CD14-positive monocyte (primary cell): Measurements from ENCODE around the gene CLTCL1. TPM values are rescaled to one million over a fixed set of nuclear protein-coding genes. Genes with fewer than 3 reads are reported as not detected.

Experiments
- DNase-seq, 3 donors: peaks; one replicate each; pipeline ENCODE4 v3.0.0-alpha.2; 2011 to 2022
- H2AFZ ChIP-seq: 2 replicates; pipeline ENCODE4 v1.6.0; 2012; ENCODE audit warnings: mild to moderate bottlenecking, low read depth, low read length, inconsistent platforms; ENCODE audit not compliant: insufficient read depth, poor library complexity, severe bottlenecking
- H3K27ac ChIP-seq, 2 donors: 1 replicate in 1 of 2; 2 replicates in 1 of 2; pipeline ENCODE4 v1.5.1; 2012 to 2013; ENCODE audit warnings: low read length in 2 of 2, control low read depth in 1 of 2, inconsistent platforms in 1 of 2, low read depth in 1 of 2, mild to moderate bottlenecking in 1 of 2
- H3K27me3 ChIP-seq, 2 donors: one replicate each; pipeline versions ENCODE4 v1.6.0 to v1.6.1; 2011 to 2013; ENCODE audit warnings: low read length in 2 of 2; ENCODE audit not compliant: control insufficient read depth in 2 of 2, insufficient read depth in 2 of 2
- H3K36me3 ChIP-seq, 2 donors: replicated peaks in 1 of 2; 1 replicate in 1 of 2; 2 replicates in 1 of 2; pipeline versions ENCODE4 v1.5.1 to v1.6.1; 2012 to 2013; ENCODE audit warnings: low read length in 2 of 2, control low read depth in 1 of 2, inconsistent platforms in 1 of 2, mild to moderate bottlenecking in 1 of 2; ENCODE audit not compliant: insufficient read depth in 2 of 2, control insufficient read depth in 1 of 2
- H3K4me1 ChIP-seq, 2 donors: 1 replicate in 1 of 2; 2 replicates in 1 of 2; pipeline versions ENCODE4 v1.5.1 to v1.6.1; 2012 to 2013; ENCODE audit warnings: low read length in 2 of 2, control low read depth in 1 of 2, inconsistent platforms in 1 of 2, mild to moderate bottlenecking in 1 of 2, moderate library complexity in 1 of 2; ENCODE audit not compliant: insufficient read depth in 2 of 2, control insufficient read depth in 1 of 2
- H3K4me2 ChIP-seq: replicated peaks from 2 replicates; pipeline ENCODE3; 2012; ENCODE audit warnings: low read length, moderate library complexity, mild to moderate bottlenecking; ENCODE audit not compliant: poor library complexity, severe bottlenecking; ENCODE audit errors: extremely low read depth
- H3K4me3 ChIP-seq, 3 experiments: fragments of 200-600 bp in 1 of 3; sonication (generic) in 1 of 3; replicated peaks in 1 of 3; 1 replicate in 2 of 3; 2 replicates in 1 of 3; pipeline ENCODE4 v1.5.1; 2011 to 2013; ENCODE audit warnings: low read length in 3 of 3, mild to moderate bottlenecking in 3 of 3, control low read depth in 2 of 3, low read depth in 2 of 3, inconsistent platforms in 1 of 3, moderate library complexity in 1 of 3
- H3K79me2 ChIP-seq: 2 replicates; pipeline ENCODE4 v1.6.0; 2012; ENCODE audit warnings: mild to moderate bottlenecking, control low read depth, inconsistent platforms, low read length, moderate library complexity; ENCODE audit not compliant: insufficient read depth
- H3K9ac ChIP-seq: 2 replicates; pipeline ENCODE4 v1.6.0; 2017; ENCODE audit warnings: low read length, mild to moderate bottlenecking; ENCODE audit not compliant: insufficient read depth, poor library complexity, severe bottlenecking
- H3K9me3 ChIP-seq, 2 donors: replicated peaks in 1 of 2; 1 replicate in 1 of 2; 2 replicates in 1 of 2; pipeline versions ENCODE4 v1.5.1 to v1.6.1; 2012 to 2013; ENCODE audit warnings: low read length in 2 of 2, control low read depth in 1 of 2; ENCODE audit not compliant: control insufficient read depth in 1 of 2, insufficient read depth in 1 of 2
- H4K20me1 ChIP-seq: 2 replicates; pipeline ENCODE4 v1.6.0; 2012; ENCODE audit warnings: mild to moderate bottlenecking, low read length, control low read depth, moderate library complexity; ENCODE audit not compliant: insufficient read depth
- H3K27ac Mint-ChIP-seq, 7 donors: one replicate each; pipeline ENCODE4 v1.8.0; 2020; ENCODE audit warnings: mild to moderate bottlenecking in 7 of 7, mixed read lengths in 7 of 7, moderate library complexity in 6 of 7, inconsistent platforms in 2 of 7
- H3K27me3 Mint-ChIP-seq, 3 donors: one replicate each; pipeline ENCODE4 v1.8.0; 2021 to 2022; ENCODE audit warnings: low read depth in 3 of 3, mild to moderate bottlenecking in 3 of 3, mixed read lengths in 3 of 3, moderate library complexity in 3 of 3, inconsistent platforms in 1 of 3
- H3K36me3 Mint-ChIP-seq, 2 donors: one replicate each; pipeline ENCODE4 v1.8.0; 2020; ENCODE audit warnings: mixed read lengths in 2 of 2, inconsistent platforms in 1 of 2, mild to moderate bottlenecking in 1 of 2
- H3K4me1 Mint-ChIP-seq: one replicate; pipeline ENCODE4 v1.8.0; 2020; ENCODE audit warnings: mild to moderate bottlenecking, mixed read lengths
- H3K4me3 Mint-ChIP-seq, 2 donors: one replicate each; pipeline ENCODE4 v1.8.0; 2020; ENCODE audit warnings: mild to moderate bottlenecking in 2 of 2, mixed read lengths in 2 of 2, moderate library complexity in 1 of 2
- H3K9me3 Mint-ChIP-seq, 7 donors: one replicate each; pipeline ENCODE4 v1.8.0; 2020 to 2022; ENCODE audit warnings: mixed read lengths in 7 of 7, mild to moderate bottlenecking in 6 of 7, moderate library complexity in 6 of 7, inconsistent platforms in 2 of 7
- CTCF ChIP-seq: fragments of 200-600 bp; IDR thresholded peaks from one replicate; pipeline ENCODE4 v1.8.0; 2022; ENCODE audit warnings: antibody characterized with exemption, mild to moderate bottlenecking
- WGBS: methylation state at CpG from one replicate; pipeline ENCODE4 v1.1.5; 2013; ENCODE audit warnings: missing lambda C conversion rate; ENCODE audit not compliant: insufficient coverage; 5-methylcytosine and 5-hydroxymethylcytosine counted together
- intact Hi-C, 2 donors: fragments of 100-400 bp; cut with micrococcal nuclease; formaldehyde crosslinking; loops; one replicate each; pipeline versions ENCODE4 v1.15.0 to v1.15.1; 2023
- polyA plus RNA-seq, 3 donors: library from polyadenylated mRNA; depleted of rRNA in 1 of 3; unstranded in 2 of 3; stranded (reverse) in 1 of 3; fragments of 300-500 nt in 2 of 3; fragments of >200 nt in 1 of 3; fragmentation: Illumina TruSeq in 2 of 3; gene quantifications; 1 replicate in 2 of 3; 2 replicates in 1 of 3; pipeline ENCODE4 v1.2.3, GENCODE V29; 2012 to 2021

CLTCL1 gene
- polyA plus RNA-seq, 3 donors: 5.1 to 17.0 (median 6.1) TPM

- Mint-ChIP-seq H3K27ac (no peak overlapping the region), H3K9me3 (no peaks in the 10 kb centered on the region), H3K4me1 (no peaks in the 10 kb centered on the region), H3K27me3 (no peaks in the 10 kb centered on the region), H3K36me3 (peaks cover 71 to 87% of the 10 kb centered on the region in 2 donors), H3K4me3 (no peak overlapping the region)
- no peak overlapping the region for H3K4me2 ChIP-seq
- no peak overlapping the region for H3K4me3 ChIP-seq
- no peaks in the 10 kb centered on the region for H3K27me3 ChIP-seq
- H4K20me1 ChIP-seq: no peaks in the 10 kb centered on the region
- no peak overlapping the region for H3K27ac ChIP-seq
- H3K79me2 ChIP-seq: no peaks in the 10 kb centered on the region
- 96% methylated on average over 3 of the region's 9 CpGs for WGBS
- no peaks in the 10 kb centered on the region for H3K4me1 ChIP-seq
- no peaks in the 10 kb centered on the region for H3K9me3 ChIP-seq
- no peak for DNase-seq
- TF ChIP-seq CTCF: no peak
- H3K9ac ChIP-seq: no peak overlapping the region
- H2AFZ ChIP-seq: no peak overlapping the region
- H3K36me3 ChIP-seq: peaks cover 64 to 94% of the 10 kb centered on the region in 2 donors
- intact Hi-C loops: no loop called here
Measured at GRCh38 chr22:19213442-19214077, 78.0 kb downstream of the CLTCL1 start.

- no peak overlapping the region for H3K27ac Mint-ChIP-seq
- H3K36me3 ChIP-seq: peaks cover 69 to 94% of the 10 kb centered on the region in 2 donors
- no CpG with 5 or more reads among the region's 1 CpG for WGBS
- H2AFZ ChIP-seq: no peak overlapping the region
- no peaks in the 10 kb centered on the region for H3K4me1 Mint-ChIP-seq
- DNase-seq: no peak
- H3K9me3 ChIP-seq: no peaks in the 10 kb centered on the region
- no peak overlapping the region for H3K4me3 Mint-ChIP-seq
- H3K27me3 ChIP-seq: no peaks in the 10 kb centered on the region
- no peaks in the 10 kb centered on the region for H3K79me2 ChIP-seq
- no peaks in the 10 kb centered on the region for H3K27me3 Mint-ChIP-seq
- H3K4me2 ChIP-seq: no peak overlapping the region
- intact Hi-C loops: no loop called here
- H3K4me3 ChIP-seq: no peak overlapping the region
- no peaks in the 10 kb centered on the region for H3K4me1 ChIP-seq
- TF ChIP-seq CTCF: no peak
- no peaks in the 10 kb centered on the region for H4K20me1 ChIP-seq
- H3K36me3 Mint-ChIP-seq: peaks cover 76 to 88% of the 10 kb centered on the region in 2 donors
- no peak overlapping the region for H3K27ac ChIP-seq
- no peak overlapping the region for H3K9ac ChIP-seq
- no peaks in the 10 kb centered on the region for H3K9me3 Mint-ChIP-seq
Measured at GRCh38 chr22:19213001-19213400, 78.5 kb downstream of the CLTCL1 start.
